ENCODE results near the gene KIF27.

The KIF27 gene

DNA sequence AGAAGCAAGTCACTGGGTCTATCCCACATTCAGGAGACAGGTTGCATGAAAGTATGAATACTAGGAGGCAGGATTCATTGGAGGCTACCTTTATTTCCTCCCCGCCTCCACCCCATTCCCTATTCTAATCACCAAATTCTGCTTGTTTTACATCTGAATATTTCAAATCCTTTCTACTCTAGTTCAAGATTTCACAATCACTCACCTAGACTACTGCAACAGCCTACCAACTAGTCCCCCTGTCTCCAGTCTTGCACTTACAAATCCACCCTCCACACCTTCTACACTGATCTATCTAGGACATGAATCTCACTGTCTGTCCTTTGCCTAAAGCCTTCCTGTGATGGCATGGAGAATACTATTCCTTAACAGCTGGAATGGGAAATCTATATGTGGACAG, 6.4 kb upstream of the KIF27 start:
- Histone ChIP-seq H3K36me3 (replicated peaks; ENCODE audit: insufficient read depth, low read length) (no peaks in the 10 kb centered on the region), H3K4me2 (ENCODE audit: low read depth, low read length) (no peak overlapping the region), H3K4me1 (ENCODE audit: low read length) (no peaks in the 10 kb centered on the region), H3K4me3 (ENCODE audit: low read length) (no peak overlapping the region), H3K9me2 (replicated peaks; ENCODE audit: insufficient read depth, low read length) (no peaks in the 10 kb centered on the region), H3K9me3 (replicated peaks; ENCODE audit: insufficient read depth, low read length) (no peaks in the 10 kb centered on the region), H3K79me2 (ENCODE audit: low read length) (no peaks in the 10 kb centered on the region), H3K27me3 (replicated peaks; ENCODE audit: insufficient read depth, low read length) (no peaks in the 10 kb centered on the region), H4K20me1 (ENCODE audit: insufficient read depth, low read length) (no peaks in the 10 kb centered on the region), H3K27ac (ENCODE audit: low read length) (no peak overlapping the region), H3K9ac (ENCODE audit: low read length) (no peak overlapping the region), H2AFZ (ENCODE audit: low read length) (no peak overlapping the region), H3F3A (ENCODE audit: insufficient read depth, low read length) (no peaks in the 10 kb centered on the region)
- TF ChIP-seq, protein P1, sequence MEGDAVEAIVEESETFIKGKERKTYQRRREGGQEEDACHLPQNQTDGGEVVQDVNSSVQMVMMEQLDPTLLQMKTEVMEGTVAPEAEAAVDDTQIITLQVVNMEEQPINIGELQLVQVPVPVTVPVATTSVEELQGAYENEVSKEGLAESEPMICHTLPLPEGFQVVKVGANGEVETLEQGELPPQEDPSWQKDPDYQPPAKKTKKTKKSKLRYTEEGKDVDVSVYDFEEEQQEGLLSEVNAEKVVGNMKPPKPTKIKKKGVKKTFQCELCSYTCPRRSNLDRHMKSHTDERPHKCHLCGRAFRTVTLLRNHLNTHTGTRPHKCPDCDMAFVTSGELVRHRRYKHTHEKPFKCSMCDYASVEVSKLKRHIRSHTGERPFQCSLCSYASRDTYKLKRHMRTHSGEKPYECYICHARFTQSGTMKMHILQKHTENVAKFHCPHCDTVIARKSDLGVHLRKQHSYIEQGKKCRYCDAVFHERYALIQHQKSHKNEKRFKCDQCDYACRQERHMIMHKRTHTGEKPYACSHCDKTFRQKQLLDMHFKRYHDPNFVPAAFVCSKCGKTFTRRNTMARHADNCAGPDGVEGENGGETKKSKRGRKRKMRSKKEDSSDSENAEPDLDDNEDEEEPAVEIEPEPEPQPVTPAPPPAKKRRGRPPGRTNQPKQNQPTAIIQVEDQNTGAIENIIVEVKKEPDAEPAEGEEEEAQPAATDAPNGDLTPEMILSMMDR (IDR thresholded peaks at IDR 0.05; ENCODE audit: low read length): no peak
- no peak for TF ChIP-seq EZH2 (optimal IDR thresholded peaks at IDR 0.05; ENCODE audit: low read depth, low read length)
- TF ChIP-seq EZH2phosphoT487 (IDR thresholded peaks at IDR 0.05; ENCODE audit: low read length): no peak
- no peak for DNase-seq

DNA sequence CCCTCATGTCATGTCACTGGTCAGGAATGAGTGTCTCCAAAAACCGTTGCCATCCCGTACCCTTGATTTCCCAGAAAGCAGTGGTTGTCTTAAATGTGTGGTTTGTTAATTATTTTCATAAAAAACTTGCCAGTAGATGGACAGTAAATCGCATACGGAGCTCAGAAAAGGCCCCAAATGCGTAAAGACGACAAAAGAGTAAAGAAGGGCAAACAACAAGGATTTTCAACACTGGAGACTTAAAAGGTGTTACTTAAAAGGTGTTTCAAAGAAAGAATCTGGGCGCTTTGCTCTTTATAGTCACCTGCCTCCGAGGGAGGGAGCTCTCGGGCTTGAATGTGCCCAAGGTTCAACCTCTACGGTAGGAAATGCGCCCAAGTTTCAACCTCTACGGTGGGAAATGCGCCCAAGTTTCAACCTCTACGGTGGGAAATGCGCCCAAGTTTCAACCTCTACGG, 734 bp downstream of the KIF27 start:
- H2AFZ ChIP-seq (ENCODE audit: low read length): peak overlapping the region; percentile 64
- peak overlapping the region; percentile 85 for H3K9ac ChIP-seq (ENCODE audit: low read length)
- H3F3A ChIP-seq (ENCODE audit: insufficient read depth, low read length): 0 out of 2 replicates have a peak, but pooled peaks cover 5% of the 10 kb centered on the region
- H3K79me2 ChIP-seq (ENCODE audit: low read length): no peaks in the 10 kb centered on the region
- H3K4me2 ChIP-seq (ENCODE audit: low read depth, low read length): peak overlapping the region; percentile 68
- no peaks in the 10 kb centered on the region for H3K27me3 ChIP-seq (replicated peaks; ENCODE audit: insufficient read depth, low read length)
- no peaks in the 10 kb centered on the region for H3K9me2 ChIP-seq (replicated peaks; ENCODE audit: insufficient read depth, low read length)
- TF ChIP-seq EZH2phosphoT487 (IDR thresholded peaks at IDR 0.05; ENCODE audit: low read length): no peak
- no peak for TF ChIP-seq EZH2 (optimal IDR thresholded peaks at IDR 0.05; ENCODE audit: low read depth, low read length)
- TF ChIP-seq, protein P1 (IDR thresholded peaks at IDR 0.05; ENCODE audit: low read length): no peak; the same call in 1 of the 2 replicates
- no peaks in the 10 kb centered on the region for H3K36me3 ChIP-seq (replicated peaks; ENCODE audit: insufficient read depth, low read length)
- H3K4me1 ChIP-seq (ENCODE audit: low read length): 0 out of 2 replicates have a peak, but pooled peaks cover 9% of the 10 kb centered on the region
- peak; percentile 61 for DNase-seq
- H4K20me1 ChIP-seq (ENCODE audit: insufficient read depth, low read length): no peaks in the 10 kb centered on the region
- H3K9me3 ChIP-seq (replicated peaks; ENCODE audit: insufficient read depth, low read length): no peaks in the 10 kb centered on the region
- peak overlapping the region; percentile 71; the same call in 1 of the 2 replicates for H3K27ac ChIP-seq (ENCODE audit: low read length)
- H3K4me3 ChIP-seq (ENCODE audit: low read length): peak overlapping the region; percentile 78

DNA sequence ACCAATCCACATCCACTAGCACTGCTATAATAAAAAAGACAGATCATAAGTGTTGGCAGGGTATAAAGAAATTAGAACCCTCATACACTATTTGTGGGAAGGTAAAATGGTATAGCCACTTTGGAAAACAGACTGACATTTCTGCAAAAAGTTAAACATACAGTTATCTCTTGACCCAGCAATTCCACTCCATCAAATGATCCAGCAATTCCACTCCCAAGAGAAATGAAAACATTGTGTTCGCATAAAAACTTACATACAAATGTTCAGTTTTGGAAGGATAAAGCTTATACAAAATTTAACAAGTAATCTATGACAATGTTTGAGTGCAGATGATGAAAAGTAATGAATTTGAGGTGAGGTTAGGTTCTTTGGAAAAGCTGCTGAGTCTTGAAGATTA, 2.1 kb downstream of the KIF27 start:
- 0 out of 2 replicates have a peak, but pooled peaks cover 9% of the 10 kb centered on the region for H3K4me1 ChIP-seq (ENCODE audit: low read length)
- no peak overlapping the region for H3K9ac ChIP-seq (ENCODE audit: low read length)
- no peak overlapping the region for H2AFZ ChIP-seq (ENCODE audit: low read length)
- H3F3A ChIP-seq (ENCODE audit: insufficient read depth, low read length): 0 out of 2 replicates have a peak, but pooled peaks cover 5% of the 10 kb centered on the region
- no peak overlapping the region for H3K4me3 ChIP-seq (ENCODE audit: low read length)
- no peak overlapping the region for H3K4me2 ChIP-seq (ENCODE audit: low read depth, low read length)
- no peaks in the 10 kb centered on the region for H3K9me3 ChIP-seq (replicated peaks; ENCODE audit: insufficient read depth, low read length)
- no peaks in the 10 kb centered on the region for H3K79me2 ChIP-seq (ENCODE audit: low read length)
- TF ChIP-seq, protein P1 (IDR thresholded peaks at IDR 0.05; ENCODE audit: low read length): no peak
- TF ChIP-seq EZH2 (optimal IDR thresholded peaks at IDR 0.05; ENCODE audit: low read depth, low read length) (no peak), EZH2phosphoT487 (IDR thresholded peaks at IDR 0.05; ENCODE audit: low read length) (no peak)
- H3K9me2 ChIP-seq (replicated peaks; ENCODE audit: insufficient read depth, low read length): no peaks in the 10 kb centered on the region
- H3K27me3 ChIP-seq (replicated peaks; ENCODE audit: insufficient read depth, low read length): no peaks in the 10 kb centered on the region
- H3K36me3 ChIP-seq (replicated peaks; ENCODE audit: insufficient read depth, low read length): no peaks in the 10 kb centered on the region
- H4K20me1 ChIP-seq (ENCODE audit: insufficient read depth, low read length): no peaks in the 10 kb centered on the region
- H3K27ac ChIP-seq (ENCODE audit: low read length): no peak overlapping the region
- no peak for DNase-seq
